T-helper 2 cell treated with Interferon-gamma antibody and Interleukin-4, amounts not matched to agents 100 ng/mL and 5 ng/mL, for 36 hours (primary cell): ENCODE data around the gene SLC30A1. TPM values are rescaled to one million over a fixed set of nuclear protein-coding genes. Genes with fewer than 3 reads are reported as not detected.

ENCODE experiments used
- intact Hi-C: fragments of 100-400 bp; cut with micrococcal nuclease; formaldehyde crosslinking; loops from one replicate; pipeline ENCODE4 v1.15.1; 2023
- total RNA-seq: library from RNA; stranded (reverse); gene quantifications from 2 replicates; pipeline ENCODE4 v1.2.3, GENCODE V29; 2022

The SLC30A1 gene
- total RNA-seq, 1 donor from 2014 or later: 12.7 TPM

DNA sequence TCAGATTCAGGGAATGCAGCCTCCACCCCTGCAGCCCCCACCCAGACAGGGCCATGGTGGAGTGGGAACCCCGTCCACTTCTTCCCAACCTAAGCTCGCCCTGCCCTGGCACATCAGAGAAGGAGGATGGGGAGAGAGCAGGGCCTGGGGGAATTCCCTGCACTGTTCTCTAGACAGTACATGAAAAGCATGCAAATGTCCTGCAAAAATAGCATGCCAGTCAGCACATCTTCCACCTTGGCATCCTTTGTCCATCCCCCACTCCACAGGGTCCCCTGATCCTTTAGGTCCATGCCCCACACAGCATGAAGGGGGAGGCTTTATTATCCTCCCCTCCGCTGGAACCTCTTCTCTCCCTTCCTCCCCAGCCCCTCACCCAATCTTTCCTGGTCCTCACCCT, 52.0 kb downstream of the SLC30A1 start:
- intact Hi-C loops: no loop called here

DNA sequence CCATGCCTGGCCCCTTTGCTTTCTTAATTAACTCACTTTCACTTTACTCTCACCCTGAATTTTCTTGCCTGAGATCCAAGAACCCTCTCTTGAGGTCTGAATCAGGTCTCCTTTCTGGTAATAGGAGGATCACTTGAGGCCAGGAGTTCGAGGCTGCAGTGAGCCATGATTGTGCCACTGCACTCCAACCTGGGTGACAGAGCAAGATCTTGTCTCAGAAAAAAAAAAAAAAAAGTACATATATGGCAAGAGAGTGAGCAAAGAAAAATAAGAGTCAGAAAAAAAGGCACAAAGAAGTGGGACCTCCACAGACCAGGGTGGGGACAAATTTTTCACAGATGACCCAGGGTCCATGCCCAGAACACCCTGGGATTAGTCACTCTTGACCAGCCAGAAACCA, 52.9 kb downstream of the SLC30A1 start:
- intact Hi-C loops: no loop called here

DNA sequence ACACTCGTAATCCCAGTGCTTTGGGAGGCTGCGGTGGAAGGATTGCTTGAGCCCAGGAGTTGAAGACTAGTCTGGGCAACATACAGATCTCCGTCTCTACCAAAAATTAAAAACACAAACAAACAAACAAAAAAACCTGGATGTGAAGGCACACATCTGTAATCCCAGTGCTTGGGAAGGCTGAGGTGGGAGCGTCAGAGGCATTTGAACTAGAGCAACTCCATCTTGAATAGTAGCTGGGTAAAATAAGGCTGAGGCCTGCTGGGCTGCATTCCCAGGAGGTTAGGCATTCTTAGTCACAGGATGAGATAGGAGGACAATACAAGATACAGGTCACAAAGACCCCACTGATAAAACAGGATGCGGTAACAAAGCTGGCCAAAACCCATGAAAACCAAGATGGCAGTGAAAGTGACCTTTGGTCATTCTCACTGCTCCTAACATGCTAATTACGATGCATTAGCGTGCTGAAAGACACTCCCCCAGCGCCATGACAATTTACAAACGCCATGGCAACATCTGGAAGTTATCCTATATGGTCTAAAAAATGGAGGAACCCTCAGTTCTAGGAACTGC, 53.8 kb downstream of the SLC30A1 start:
- intact Hi-C loops: no loop called here

DNA sequence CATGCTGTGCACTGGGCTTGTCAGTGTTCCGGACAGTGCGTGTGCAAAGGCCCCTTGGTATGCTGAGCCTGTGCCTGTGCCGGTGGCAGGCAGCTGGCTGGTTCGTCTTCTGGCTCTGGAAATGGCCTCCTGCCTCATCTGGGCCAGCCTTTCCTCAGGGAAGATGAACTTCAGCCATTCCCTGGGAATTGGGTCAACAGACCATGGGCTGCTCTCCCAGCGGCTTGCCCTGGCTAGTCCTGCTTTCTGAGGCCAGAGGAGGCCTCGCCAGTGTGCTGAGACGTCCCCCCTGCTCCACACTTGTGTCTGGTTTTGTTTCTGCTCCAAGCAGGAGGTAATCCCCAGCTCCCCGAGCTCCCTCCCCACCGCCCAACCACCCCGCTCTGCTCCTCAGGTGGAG, 54.4 kb downstream of the SLC30A1 start:
- intact Hi-C loops: no loop called here

DNA sequence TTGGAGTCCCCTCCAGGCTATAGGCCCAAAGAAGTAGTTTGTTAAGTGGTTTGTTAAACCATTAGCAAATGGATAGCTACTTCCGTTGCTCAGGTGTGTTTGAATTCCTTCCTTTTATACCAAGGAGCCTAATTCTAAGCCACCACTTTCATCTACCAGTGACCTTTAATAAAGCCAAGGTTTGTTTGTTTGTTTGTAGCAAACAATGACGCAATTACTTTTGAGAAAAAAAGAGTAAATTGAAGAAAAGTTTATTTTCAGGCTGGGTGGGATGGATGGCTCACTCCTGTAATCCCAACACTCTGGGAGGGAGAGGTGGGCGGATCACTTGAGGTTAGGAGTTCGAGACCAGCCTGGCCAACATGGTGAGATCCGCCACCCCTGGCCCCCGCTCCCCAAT, 56.2 kb downstream of the SLC30A1 start:
- intact Hi-C loops: no loop called here

Other genes starting within 250 kb of the SLC30A1 start
- gene RD3, start 87.0 kb downstream of the SLC30A1 start, total RNA-seq: not detected in 2 replicates
- 29.6 and 30.2 TPM in 2 replicates for gene NEK2, start 96.5 kb upstream of the SLC30A1 start, total RNA-seq